Measurements from ENCODE around the gene TMED4. TPM values are rescaled to one million over a fixed set of nuclear protein-coding genes. Genes with fewer than 3 reads are reported as not detected.

TMED4 gene
- total RNA-seq, 1 donor from 2014 or later: 49.7 TPM

GRCh38 chr7:44533301-44534055, 48.6 kb downstream of the TMED4 start:
- DNase-seq (ENCODE audit: missing footprints): peak; percentile 77
- intact Hi-C loops (cut with DNase I): no loop called here
- ATAC-seq: no peak

- ATAC-seq: no peak
- intact Hi-C loops (cut with DNase I): no loop called here
- no peak for DNase-seq (ENCODE audit: missing footprints)
Observed at GRCh38 chr7:44531421-44532380, 50.3 kb downstream of the TMED4 start.

- DNase-seq (ENCODE audit: missing footprints): no peak
- intact Hi-C loops (cut with DNase I): no loop called here
- ATAC-seq: no peak
Observed at GRCh38 chr7:44530990-44531389, 51.0 kb downstream of the TMED4 start.

Other genes with a start within 250 kb of the TMED4 start
- gene NUDCD3, start 91.6 kb downstream of the TMED4 start, total RNA-seq: 112 TPM
- 0.05 TPM for gene NPC1L1, start 40.9 kb downstream of the TMED4 start, total RNA-seq
- 29.6 TPM for gene DDX56, start 8.3 kb downstream of the TMED4 start, total RNA-seq
- gene OGDH, start 24.4 kb upstream of the TMED4 start, total RNA-seq: 679 TPM
- gene ZMIZ2, start 166.6 kb upstream of the TMED4 start, total RNA-seq: 62.2 TPM
- 524 TPM for gene PPIA, start 214.4 kb upstream of the TMED4 start, total RNA-seq